GM18517 (cell line): ENCODE data around the gene DAZL.

Experiments
- ATAC-seq: cut with Tn5 transposase; IDR thresholded peaks from one replicate; pipeline ENCODE4 v1.9.1; 2021; ENCODE audit warnings: mild to moderate bottlenecking, moderate library complexity; ENCODE audit not compliant: unreplicated experiment

DAZL gene

GRCh38 chr3:16596352-16597032, 8.7 kb downstream of the DAZL start:
- ATAC-seq: peak; percentile 84

GRCh38 chr3:16595778-16596177, 9.4 kb downstream of the DAZL start:
- ATAC-seq: no peak

- peak; percentile 99 for ATAC-seq
Measured at GRCh38 chr3:16589867-16590624, 15.2 kb downstream of the DAZL start.

GRCh38 chr3:16589120-16589519, 16.1 kb downstream of the DAZL start:
- ATAC-seq: no peak

- no peak for ATAC-seq
Measured at GRCh38 chr3:16587681-16588060, 17.6 kb downstream of the DAZL start.

GRCh38 chr3:16587047-16587680, 18.1 kb downstream of the DAZL start:
- ATAC-seq: no peak

- no peak for ATAC-seq
Measured at GRCh38 chr3:16584880-16585279, 20.3 kb downstream of the DAZL start.

- no peak for ATAC-seq
Measured at GRCh38 chr3:16583551-16583950, 21.7 kb downstream of the DAZL start.

- ATAC-seq: no peak
Measured at GRCh38 chr3:16570113-16570512, 35.1 kb downstream of the DAZL start.

GRCh38 chr3:16568532-16568931, 36.7 kb downstream of the DAZL start:
- ATAC-seq: no peak

- ATAC-seq: no peak
Measured at GRCh38 chr3:16568115-16568514, 37.1 kb downstream of the DAZL start.

GRCh38 chr3:16559653-16560365, 45.4 kb downstream of the DAZL start:
- ATAC-seq: no peak

- no peak for ATAC-seq
Measured at GRCh38 chr3:16554126-16554525, 51.1 kb downstream of the DAZL start.

- ATAC-seq: no peak
Measured at GRCh38 chr3:16552757-16553156, 52.5 kb downstream of the DAZL start.

- no peak for ATAC-seq
Measured at GRCh38 chr3:16551342-16551976, 53.8 kb downstream of the DAZL start.

GRCh38 chr3:16550676-16551341, 54.4 kb downstream of the DAZL start:
- peak; percentile 89 for ATAC-seq

- peak; percentile 43 for ATAC-seq
Measured at GRCh38 chr3:16550305-16550675, 54.9 kb downstream of the DAZL start.

- ATAC-seq: no peak
Measured at GRCh38 chr3:16548721-16549120, 56.5 kb downstream of the DAZL start.

GRCh38 chr3:16547561-16548357, 57.5 kb downstream of the DAZL start:
- ATAC-seq: no peak
